ENCODE measurements around the gene RUFY3.
"Not testable (repeated sequence)": the region's sequence is repeated elsewhere in the genome, so short reads cannot be mapped to it uniquely, and the experiment has no call there.

RUFY3 gene

DNA sequence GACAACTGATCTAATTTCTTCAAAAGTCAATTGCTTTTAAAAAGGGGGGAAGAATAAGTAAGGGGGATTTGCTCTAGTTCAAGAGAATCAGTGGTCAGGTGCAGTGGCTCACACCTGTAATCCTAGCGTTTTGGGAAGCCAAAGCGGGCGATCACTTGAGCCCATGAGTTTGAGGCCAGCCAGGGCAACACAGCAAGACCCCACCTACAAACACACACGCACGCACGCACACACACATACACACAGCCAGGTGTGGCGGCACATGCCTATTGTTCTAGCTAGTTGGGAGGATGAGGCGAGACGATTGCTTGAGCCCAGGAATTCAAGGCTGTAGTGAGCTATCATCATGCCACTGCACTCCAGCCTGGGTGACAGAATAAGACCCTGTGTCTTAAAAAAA lies 108.3 kb downstream of the RUFY3 start:
- Histone ChIP-seq H3K27me3 (ENCODE audit: control insufficient read depth, insufficient read depth, low read length) (no peaks in the 10 kb centered on the region), H3K9ac (ENCODE audit: low read length) (no peak overlapping the region), H3K4me3 (ENCODE audit: low read depth, low read length) (no peak overlapping the region), H3K9me3 (ENCODE audit: control insufficient read depth, insufficient read depth, low read depth, low read length) (no peaks in the 10 kb centered on the region), H3K27ac (ENCODE audit: low read depth, low read length) (no peak overlapping the region), H3K36me3 (ENCODE audit: control insufficient read depth, insufficient read depth, low read length) (peaks cover 94% of the 10 kb centered on the region), H3K4me1 (ENCODE audit: control insufficient read depth, insufficient read depth, low read length) (no peaks in the 10 kb centered on the region)

DNA sequence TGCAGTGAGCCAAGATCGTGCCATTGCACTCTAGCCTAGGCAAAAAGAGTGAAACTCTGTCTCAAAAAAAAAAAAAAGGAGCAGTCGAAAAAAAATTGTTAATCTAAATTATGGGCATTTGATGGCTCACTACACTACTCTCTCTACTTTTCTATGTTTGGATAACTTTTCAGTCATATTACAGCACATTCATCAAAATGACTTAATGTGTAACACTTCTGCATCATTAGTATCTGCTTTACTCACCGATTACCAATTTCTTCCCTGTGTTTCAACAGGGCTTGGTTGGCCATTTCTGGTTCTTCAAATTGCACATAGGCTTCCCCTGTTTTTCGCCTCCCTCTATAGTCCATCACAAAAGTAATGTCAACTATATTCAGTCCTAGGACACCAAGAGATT lies 109.5 kb downstream of the RUFY3 start:
- Histone ChIP-seq H3K27me3 (ENCODE audit: control insufficient read depth, insufficient read depth, low read length) (no peaks in the 10 kb centered on the region), H3K4me1 (ENCODE audit: control insufficient read depth, insufficient read depth, low read length) (no peaks in the 10 kb centered on the region), H3K4me3 (ENCODE audit: low read depth, low read length) (no peak overlapping the region), H3K27ac (ENCODE audit: low read depth, low read length) (no peak overlapping the region), H3K9ac (ENCODE audit: low read length) (no peak overlapping the region), H3K9me3 (ENCODE audit: control insufficient read depth, insufficient read depth, low read depth, low read length) (no peaks in the 10 kb centered on the region), H3K36me3 (ENCODE audit: control insufficient read depth, insufficient read depth, low read length) (peaks cover 91% of the 10 kb centered on the region)

DNA sequence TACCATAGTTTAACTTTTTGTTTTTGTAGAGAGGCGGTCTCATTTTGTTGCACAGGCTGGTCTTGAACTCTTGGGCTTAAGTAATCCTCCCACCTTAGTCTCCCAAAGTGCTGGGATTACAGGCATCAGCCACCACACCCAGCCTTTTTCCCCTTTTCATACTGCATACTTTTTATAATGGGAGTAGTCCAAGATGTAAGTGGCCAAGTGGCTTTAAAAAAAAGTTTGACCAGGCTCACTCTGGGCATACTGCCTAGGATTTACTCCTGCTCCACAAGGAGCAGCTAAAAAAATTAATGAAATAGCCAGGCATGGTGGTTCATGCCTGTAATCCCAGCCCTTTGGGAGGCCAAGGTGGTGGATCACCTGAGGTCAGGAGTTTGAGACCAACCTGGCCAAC lies 111.9 kb downstream of the RUFY3 start:
- H3K4me1 ChIP-seq (ENCODE audit: control insufficient read depth, insufficient read depth, low read length), result 0 out of 2 replicates have a peak, but pooled peaks cover 5% of the 10 kb centered on the region
- no peak overlapping the region for H3K4me3 ChIP-seq (ENCODE audit: low read depth, low read length)
- H3K9ac ChIP-seq (ENCODE audit: low read length), result no peak overlapping the region
- H3K27ac ChIP-seq (ENCODE audit: low read depth, low read length), result no peak overlapping the region
- no peaks in the 10 kb centered on the region for H3K27me3 ChIP-seq (ENCODE audit: control insufficient read depth, insufficient read depth, low read length)
- H3K9me3 ChIP-seq (ENCODE audit: control insufficient read depth, insufficient read depth, low read depth, low read length), result no peaks in the 10 kb centered on the region
- H3K36me3 ChIP-seq (ENCODE audit: control insufficient read depth, insufficient read depth, low read length), result peaks cover 71% of the 10 kb centered on the region

DNA sequence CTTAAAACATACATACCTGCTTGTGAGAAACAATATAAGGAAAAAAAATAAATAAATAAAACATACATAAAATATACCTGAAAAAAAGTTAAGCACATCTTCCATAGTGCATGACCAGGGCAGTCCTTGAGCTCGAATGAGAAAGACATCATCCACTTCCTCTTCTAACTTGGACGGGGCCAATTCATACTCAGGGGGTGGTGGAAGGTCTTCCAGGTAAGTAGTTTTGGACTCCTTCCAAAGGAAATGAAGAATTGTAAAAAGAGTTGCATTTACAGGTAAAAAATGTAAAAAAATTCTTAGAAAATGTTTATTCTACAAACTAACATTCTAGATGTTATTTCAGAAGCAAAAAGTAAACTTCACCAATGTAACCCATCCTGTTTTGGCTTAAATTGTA lies 114.3 kb downstream of the RUFY3 start:
- no peak overlapping the region for H3K4me3 ChIP-seq (ENCODE audit: low read depth, low read length)

DNA sequence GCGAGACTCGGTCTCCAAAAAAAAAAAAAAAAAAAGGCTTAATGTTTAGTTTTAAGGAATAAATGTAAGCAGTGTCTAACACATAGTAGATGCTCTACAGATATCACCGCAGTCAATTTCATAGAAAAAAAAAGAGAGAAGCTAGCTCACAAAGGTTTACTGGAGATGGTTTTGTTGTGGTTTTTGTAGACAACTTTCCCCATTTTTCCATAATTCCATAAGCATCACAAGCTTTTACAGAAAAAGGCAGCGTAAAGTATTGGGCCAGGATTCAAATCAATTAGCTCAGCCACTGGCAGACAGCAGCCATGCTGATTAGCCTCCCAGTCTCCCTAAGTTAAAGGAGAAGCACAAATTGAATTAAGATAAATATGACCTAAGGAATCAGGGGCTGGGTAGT lies 116.4 kb downstream of the RUFY3 start:
- H3K9ac ChIP-seq (ENCODE audit: low read length), result peak overlapping the region; percentile 97
- H3K4me1 ChIP-seq (ENCODE audit: control insufficient read depth, insufficient read depth, low read length), result peaks cover 5% of the 10 kb centered on the region; the same call in 1 of the 2 replicates
- 0 out of 2 replicates have a peak overlapping the region, but pooled peaks have one; percentile 94 for H3K27ac ChIP-seq (ENCODE audit: low read depth, low read length)
- H3K4me3 ChIP-seq (ENCODE audit: low read depth, low read length), result peak overlapping the region; percentile 93
- H3K36me3 ChIP-seq (ENCODE audit: control insufficient read depth, insufficient read depth, low read length), result peaks cover 28% of the 10 kb centered on the region
- no peaks in the 10 kb centered on the region for H3K9me3 ChIP-seq (ENCODE audit: control insufficient read depth, insufficient read depth, low read depth, low read length)
- H3K27me3 ChIP-seq (ENCODE audit: control insufficient read depth, insufficient read depth, low read length), result no peaks in the 10 kb centered on the region

More for the DNA sequence above, 114.3 kb downstream of the RUFY3 start:
- Histone ChIP-seq H3K27me3 (ENCODE audit: control insufficient read depth, insufficient read depth, low read length) (no peaks in the 10 kb centered on the region), H3K9ac (ENCODE audit: low read length) (no peak overlapping the region), H3K27ac (ENCODE audit: low read depth, low read length) (no peak overlapping the region), H3K9me3 (ENCODE audit: control insufficient read depth, insufficient read depth, low read depth, low read length) (no peaks in the 10 kb centered on the region), H3K4me1 (ENCODE audit: control insufficient read depth, insufficient read depth, low read length) (0 out of 2 replicates have a peak, but pooled peaks cover 5% of the 10 kb centered on the region), H3K36me3 (ENCODE audit: control insufficient read depth, insufficient read depth, low read length) (peaks cover 49% of the 10 kb centered on the region)

DNA sequence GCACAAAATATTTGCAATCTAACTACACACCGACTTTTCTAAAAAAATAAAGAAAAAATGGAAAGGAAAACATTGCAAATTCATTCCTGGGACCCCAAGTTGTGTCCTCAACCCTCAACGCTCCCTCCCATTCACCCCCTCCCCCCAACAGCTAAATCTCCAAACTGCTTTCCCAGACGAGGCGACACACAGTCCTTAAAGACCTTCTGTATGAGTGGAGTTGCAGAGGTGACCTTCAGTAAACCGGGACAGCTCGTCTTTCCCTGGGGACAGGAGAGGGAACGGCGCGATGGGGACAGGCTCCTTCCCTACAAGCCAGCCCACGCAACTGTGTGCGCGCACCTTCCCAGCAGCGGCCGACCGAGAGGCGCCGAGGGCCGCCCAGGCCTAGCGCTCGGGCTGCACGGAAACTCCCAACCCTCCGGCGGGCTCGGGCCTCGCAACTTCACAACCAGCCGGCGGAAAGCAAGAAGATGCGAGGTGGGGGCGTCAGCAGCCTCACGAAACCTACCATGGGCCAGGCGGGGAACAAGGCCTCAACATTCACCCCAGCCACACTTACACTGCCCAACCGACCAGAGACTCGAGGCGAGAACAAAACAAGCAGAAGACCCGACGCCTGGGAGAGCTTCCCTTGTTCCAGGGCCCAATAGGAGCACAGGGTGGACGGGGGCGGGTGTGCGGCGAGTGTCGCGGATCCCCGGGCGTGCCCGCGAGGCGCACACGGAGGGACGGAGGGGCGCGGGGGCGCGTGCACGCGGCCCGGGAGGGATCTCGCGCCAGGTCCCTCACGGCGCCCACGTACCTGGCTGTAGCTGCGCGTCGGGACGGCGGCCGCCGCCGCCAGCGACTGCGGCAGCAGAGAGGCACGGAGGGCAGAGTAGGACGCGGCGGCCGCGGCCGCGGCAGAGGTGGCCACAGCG lies 117.2 kb downstream of the RUFY3 start:
- Histone ChIP-seq H3K27me3 (ENCODE audit: control insufficient read depth, insufficient read depth, low read length) (no peaks in the 10 kb centered on the region), H3K4me3 (ENCODE audit: low read depth, low read length) (peak overlapping the region; percentile 93), H3K4me1 (ENCODE audit: control insufficient read depth, insufficient read depth, low read length) (peaks cover 5% of the 10 kb centered on the region; the same call in 1 of the 2 replicates), H3K27ac (ENCODE audit: low read depth, low read length) (peak overlapping the region; percentile 94), H3K9me3 (ENCODE audit: control insufficient read depth, insufficient read depth, low read depth, low read length) (no peaks in the 10 kb centered on the region), H3K36me3 (ENCODE audit: control insufficient read depth, insufficient read depth, low read length) (peaks cover 22% of the 10 kb centered on the region), H3K9ac (ENCODE audit: low read length) (peak overlapping the region; percentile 97)

DNA sequence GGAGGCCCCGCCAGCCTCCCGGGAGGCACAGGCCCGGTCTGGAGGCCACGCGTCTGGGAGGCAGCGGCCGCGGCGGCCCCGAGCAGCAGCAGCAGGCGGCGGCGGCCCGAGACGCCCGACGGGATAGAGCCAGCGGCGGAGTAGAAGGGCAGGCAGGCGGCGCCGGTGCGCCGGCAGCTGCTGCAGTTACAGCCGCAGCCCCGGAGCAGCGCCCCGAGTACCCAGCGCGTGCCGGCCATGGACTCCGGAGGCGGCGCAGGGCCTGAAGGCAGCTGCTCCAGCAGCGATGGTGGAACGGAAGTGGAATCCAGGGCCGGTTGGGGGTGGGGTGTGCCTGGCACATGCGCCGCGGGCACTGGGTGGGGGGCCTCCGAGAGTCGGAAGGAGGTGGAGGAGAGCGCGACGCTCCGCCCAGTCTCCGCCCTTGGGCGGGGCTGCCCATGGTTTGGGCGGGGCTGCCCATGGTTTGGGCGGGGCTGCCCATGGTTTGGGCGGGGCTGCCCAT lies 117.9 kb downstream of the RUFY3 start, which contains the start of gene GRSF1:
GRSF1 (minus strand) TSS at position 302 of the 505 bp plus-strand sequence; CDS start at position 239, 63 bp downstream.
- peak within 1 kb of the TSS; percentile 93 for H3K4me3 ChIP-seq (ENCODE audit: low read depth, low read length)
- peaks cover 16% of the 10 kb centered on the region for H3K36me3 ChIP-seq (ENCODE audit: control insufficient read depth, insufficient read depth, low read length)
- H3K9ac ChIP-seq (ENCODE audit: low read length), result peak within 1 kb of the TSS; percentile 97
- peak within 1 kb of the TSS; percentile 94 for H3K27ac ChIP-seq (ENCODE audit: low read depth, low read length)
- peaks cover 5% of the 10 kb centered on the region; the same call in 1 of the 2 replicates for H3K4me1 ChIP-seq (ENCODE audit: control insufficient read depth, insufficient read depth, low read length)
- H3K9me3 ChIP-seq (ENCODE audit: control insufficient read depth, insufficient read depth, low read depth, low read length), result no peaks in the 10 kb centered on the region
- H3K27me3 ChIP-seq (ENCODE audit: control insufficient read depth, insufficient read depth, low read length), result no peaks in the 10 kb centered on the region

DNA sequence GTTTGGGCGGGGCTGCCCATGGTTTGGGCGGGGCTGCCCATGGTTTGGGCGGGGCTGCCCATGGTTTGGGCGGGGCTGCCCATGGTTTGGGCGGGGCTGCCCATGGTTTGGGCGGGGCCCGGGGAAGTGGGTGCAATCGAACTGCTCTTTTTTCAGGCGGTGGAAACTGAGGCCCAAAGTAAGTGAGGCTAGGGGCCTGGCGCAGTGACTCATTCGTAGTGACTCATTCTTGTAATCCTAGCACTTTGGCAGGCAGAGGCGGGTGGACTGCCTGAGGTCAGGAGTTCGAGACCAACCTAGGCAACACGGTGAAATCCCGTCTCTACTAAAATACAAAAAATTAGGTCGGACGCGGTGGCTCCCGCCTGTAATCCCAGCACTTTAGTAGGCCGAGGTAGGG lies 118.4 kb downstream of the RUFY3 start:
- not testable (repeated sequence) for H3K27ac ChIP-seq (ENCODE audit: low read depth, low read length); H3K27me3 ChIP-seq (ENCODE audit: control insufficient read depth, insufficient read depth, low read length); H3K4me3 ChIP-seq (ENCODE audit: low read depth, low read length); H3K4me1 ChIP-seq (ENCODE audit: control insufficient read depth, insufficient read depth, low read length); H3K9ac ChIP-seq (ENCODE audit: low read length); H3K9me3 ChIP-seq (ENCODE audit: control insufficient read depth, insufficient read depth, low read depth, low read length)
- peaks cover 11% of the 10 kb centered on the region for H3K36me3 ChIP-seq (ENCODE audit: control insufficient read depth, insufficient read depth, low read length)

DNA sequence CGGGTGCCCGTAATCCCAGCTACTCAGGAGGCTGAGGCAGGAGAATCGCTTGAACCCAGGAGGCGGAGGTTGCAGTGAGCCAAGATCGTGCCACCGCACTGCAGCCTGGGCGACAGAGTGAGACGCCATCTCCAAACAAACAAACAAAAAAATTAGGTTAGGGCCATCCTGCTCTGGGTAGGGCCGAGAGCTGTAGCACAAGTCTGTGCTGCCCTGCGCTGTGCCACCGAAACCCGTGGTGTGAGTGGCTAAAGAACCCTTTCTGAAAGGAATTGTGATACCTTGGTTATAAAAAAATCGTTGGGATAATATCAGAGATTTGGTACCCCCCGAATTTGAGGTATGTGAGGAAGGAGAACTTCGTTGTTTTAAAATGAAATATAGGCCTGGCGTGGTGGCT lies 118.9 kb downstream of the RUFY3 start:
- not testable (repeated sequence) for H3K4me3 ChIP-seq (ENCODE audit: low read depth, low read length); H3K4me1 ChIP-seq (ENCODE audit: control insufficient read depth, insufficient read depth, low read length); H3K27me3 ChIP-seq (ENCODE audit: control insufficient read depth, insufficient read depth, low read length); H3K9ac ChIP-seq (ENCODE audit: low read length); H3K9me3 ChIP-seq (ENCODE audit: control insufficient read depth, insufficient read depth, low read depth, low read length); H3K36me3 ChIP-seq (ENCODE audit: control insufficient read depth, insufficient read depth, low read length); H3K27ac ChIP-seq (ENCODE audit: low read depth, low read length)

DNA sequence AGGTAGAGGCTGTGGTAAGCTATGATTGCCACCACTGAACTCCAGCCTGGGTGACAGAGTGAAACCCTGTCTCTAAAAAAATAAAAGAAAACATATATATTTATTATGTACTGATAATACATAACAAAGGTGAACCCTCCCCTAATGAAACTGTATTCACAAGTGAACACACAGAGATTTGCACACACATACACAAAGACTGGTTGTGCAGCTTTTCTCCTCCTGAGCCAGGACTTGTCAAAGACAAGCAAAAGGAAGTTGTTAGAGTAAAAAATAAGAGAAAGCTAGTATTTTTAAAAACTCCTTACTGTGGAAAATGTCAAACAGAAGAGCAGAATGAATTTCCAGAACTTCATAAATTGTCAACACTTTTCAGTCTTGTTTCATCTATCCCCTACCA lies 119.4 kb downstream of the RUFY3 start:
- peaks cover 5% of the 10 kb centered on the region; the same call in 1 of the 2 replicates for H3K4me1 ChIP-seq (ENCODE audit: control insufficient read depth, insufficient read depth, low read length)
- no peaks in the 10 kb centered on the region for H3K27me3 ChIP-seq (ENCODE audit: control insufficient read depth, insufficient read depth, low read length)
- H3K27ac ChIP-seq (ENCODE audit: low read depth, low read length), result no peak overlapping the region
- H3K36me3 ChIP-seq (ENCODE audit: control insufficient read depth, insufficient read depth, low read length), result 0 out of 2 replicates have a peak, but pooled peaks cover 3% of the 10 kb centered on the region
- H3K9me3 ChIP-seq (ENCODE audit: control insufficient read depth, insufficient read depth, low read depth, low read length), result no peaks in the 10 kb centered on the region
- H3K4me3 ChIP-seq (ENCODE audit: low read depth, low read length), result no peak overlapping the region
- H3K9ac ChIP-seq (ENCODE audit: low read length), result no peak overlapping the region

DNA sequence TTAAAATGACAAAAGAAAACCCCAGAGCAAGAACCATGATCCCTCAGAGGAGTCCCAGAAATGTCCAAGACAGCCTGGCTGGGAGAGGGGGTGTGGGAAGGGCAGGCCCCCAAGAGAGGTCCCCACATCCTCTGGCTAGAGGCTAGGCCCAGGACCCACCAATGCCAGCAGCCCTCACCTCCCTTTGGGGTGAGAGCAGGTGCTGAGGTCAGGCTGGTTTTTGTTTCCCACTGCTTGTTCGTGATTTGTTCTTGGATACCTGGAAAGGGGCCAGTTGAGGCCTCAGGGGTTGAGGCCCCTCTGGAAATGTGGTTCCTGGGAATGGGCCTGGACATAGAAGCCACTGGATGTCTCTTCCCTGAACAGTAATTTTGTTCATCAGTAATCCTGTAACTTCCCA lies 120.2 kb downstream of the RUFY3 start:
- H3K36me3 ChIP-seq (ENCODE audit: control insufficient read depth, insufficient read depth, low read length), result no peaks in the 10 kb centered on the region
- H3K4me1 ChIP-seq (ENCODE audit: control insufficient read depth, insufficient read depth, low read length), result peaks cover 2% of the 10 kb centered on the region; the same call in 1 of the 2 replicates
- no peak overlapping the region for H3K27ac ChIP-seq (ENCODE audit: low read depth, low read length)
- no peak overlapping the region for H3K9ac ChIP-seq (ENCODE audit: low read length)
- no peak overlapping the region for H3K4me3 ChIP-seq (ENCODE audit: low read depth, low read length)
- H3K27me3 ChIP-seq (ENCODE audit: control insufficient read depth, insufficient read depth, low read length), result no peaks in the 10 kb centered on the region
- H3K9me3 ChIP-seq (ENCODE audit: control insufficient read depth, insufficient read depth, low read depth, low read length), result no peaks in the 10 kb centered on the region

Measured in HUES6 (cell line).